Panc1 (cell line): ENCODE data around the gene NFU1. TPM values are rescaled to one million over a fixed set of nuclear protein-coding genes. Genes with fewer than 3 reads are reported as not detected.

Experiments
- ATAC-seq: fragments of 200-7000 bp; cut with Tn5 transposase; 2 replicates; pipeline ENCODE4 v1.9.1; 2020; ENCODE audit warnings: mild to moderate bottlenecking, moderate library complexity
- BruUV-seq: library from RNA; stranded (reverse); fragments of 400-500 nt; replicated peaks from 2 replicates; lab custom pipeline; 2021; lab: Mats Ljungman, UMichigan
- CTCF ChIA-PET: fragments of 300-600 bp; sonication (Branson Sonifier 250); formaldehyde crosslinking; loops from one replicate; lab custom pipeline; 2022; ENCODE audit warnings: antibody characterized with exemption; lab: Charles Lee
- POLR2A ChIA-PET: fragments of 300-600 bp; sonication (Branson Sonifier 250); formaldehyde crosslinking; loops from one replicate; lab custom pipeline; 2022; ENCODE audit warnings: antibody characterized with exemption; lab: Charles Lee
- DNase-seq: peaks from one replicate; pipeline ENCODE4 v3.0.0-alpha.2; 2010; ENCODE audit warnings: low read depth, low spot score
- H3K27ac ChIP-seq: 2 replicates; pipeline ENCODE4 v1.5.1; 2011; ENCODE audit warnings: mild to moderate bottlenecking, low read length, inconsistent platforms
- H3K27me3 ChIP-seq: fragments of 200-500 bp; sonication (Bioruptor generic); 2 replicates; pipeline ENCODE4 v1.6.0; 2014; ENCODE audit warnings: low read length, inconsistent platforms; ENCODE audit not compliant: control insufficient read depth, insufficient read depth
- H3K36me3 ChIP-seq: fragments of 200-500 bp; sonication (Bioruptor generic); 2 replicates; pipeline ENCODE4 v1.5.1; 2014; ENCODE audit warnings: inconsistent platforms, mild to moderate bottlenecking, low read length, moderate library complexity; ENCODE audit not compliant: control insufficient read depth, insufficient read depth
- H3K4me1 ChIP-seq: 2 replicates; pipeline ENCODE4 v1.5.1; 2011; ENCODE audit warnings: inconsistent platforms, mild to moderate bottlenecking, low read length, moderate library complexity; ENCODE audit not compliant: control insufficient read depth, insufficient read depth
- H3K4me3 ChIP-seq, 2 experiments: 2 replicates each; pipeline ENCODE4 v1.5.1; 2011 to 2012; ENCODE audit warnings: low read depth in 2 of 2, low read length in 2 of 2, mild to moderate bottlenecking in 2 of 2, inconsistent platforms in 1 of 2, moderate library complexity in 1 of 2
- H3K9me3 ChIP-seq: fragments of 200-500 bp; sonication (Bioruptor generic); 2 replicates; pipeline ENCODE4 v1.5.1; 2014; ENCODE audit warnings: low read depth, mild to moderate bottlenecking, inconsistent platforms, low read length, moderate library complexity; ENCODE audit not compliant: control insufficient read depth, insufficient read depth
- CTCF ChIP-seq: fragments of 450-650 bp; IDR thresholded peaks from 2 replicates; pipeline ENCODE4 v1.5.1; 2017; ENCODE audit warnings: mild to moderate bottlenecking
- POLR2AphosphoS5 ChIP-seq: IDR thresholded peaks from 2 replicates; pipeline ENCODE4 v1.6.1; 2012; ENCODE audit warnings: mild to moderate bottlenecking, low read depth, low read length, moderate library complexity
- REST ChIP-seq, 2 experiments: IDR thresholded peaks; 2 replicates each; pipeline ENCODE4 v1.6.1; 2011 to 2012; ENCODE audit warnings: low read depth in 2 of 2, control low read depth in 1 of 2, low read length in 1 of 2, mild to moderate bottlenecking in 1 of 2, moderate library complexity in 1 of 2; ENCODE audit not compliant: insufficient read depth in 1 of 2
- SIN3A ChIP-seq: IDR thresholded peaks from 2 replicates; pipeline ENCODE4 v1.6.1; 2012; ENCODE audit warnings: low read depth, mild to moderate bottlenecking, low read length, moderate library complexity, borderline replicate concordance; ENCODE audit not compliant: insufficient read depth
- TCF7L2 ChIP-seq: IDR thresholded peaks from 2 replicates; pipeline ENCODE4 v1.6.1; 2011; ENCODE audit warnings: mild to moderate bottlenecking, low read depth, low read length, inconsistent platforms
- in situ Hi-C: cut with HindIII; loops from 2 replicates; pipeline ENCODE4 v1.10.0; 2016; ENCODE audit warnings: low sequenced_read_pairs, low pct_unique_long_range_greater_than_20kb
- intact Hi-C: fragments of 100-400 bp; cut with micrococcal nuclease; formaldehyde crosslinking; loops from one replicate; pipeline ENCODE4 v1.10.0; 2022; ENCODE audit not compliant: unreplicated experiment
- total RNA-seq: library from RNA; stranded (reverse); gene quantifications from one replicate; pipeline ENCODE4 v1.2.1, GENCODE V29; 2021; ENCODE audit not compliant: unreplicated experiment

The NFU1 gene
- total RNA-seq, 1 experiment from 2014 or later: 42.9 TPM

GRCh38 chr2:69461404-69461803 is 24.2 kb upstream of the NFU1 start:
- no peak overlapping the region for H3K4me3 ChIP-seq
- in situ Hi-C loops: no loop called here
- no peaks in the 10 kb centered on the region for H3K9me3 ChIP-seq
- intact Hi-C loops: no loop called here
- H3K27me3 ChIP-seq: no peaks in the 10 kb centered on the region
- CTCF ChIA-PET: no interaction called here
- no peak for ATAC-seq
- peaks cover 2% of the 10 kb centered on the region for H3K36me3 ChIP-seq
- H3K27ac ChIP-seq: no peak overlapping the region
- no TSS peak for BruUV-seq
- no peak for DNase-seq
- H3K4me1 ChIP-seq: no peaks in the 10 kb centered on the region
- no peak for TF ChIP-seq TCF7L2
- TF ChIP-seq POLR2AphosphoS5: no peak
- TF ChIP-seq CTCF: no peak
- TF ChIP-seq SIN3A: no peak
- TF ChIP-seq REST (IDR thresholded peaks at IDR 0.05; ENCODE audit: insufficient read depth in 1 of 2, low read depth in 2 of 2, low read length in 1 of 2): no peak
- POLR2A ChIA-PET: no interaction called here

GRCh38 chr2:69459936-69460335 is 22.7 kb upstream of the NFU1 start:
- Histone ChIP-seq H3K27ac (no peak overlapping the region), H3K4me1 (no peaks in the 10 kb centered on the region), H3K9me3 (no peaks in the 10 kb centered on the region), H3K4me3 (no peak overlapping the region), H3K27me3 (no peaks in the 10 kb centered on the region), H3K36me3 (no peaks in the 10 kb centered on the region; the same call in 1 of the 2 replicates)
- intact Hi-C loops (no loop called here), in situ Hi-C loops (no loop called here)
- no TSS peak for BruUV-seq
- CTCF ChIA-PET: interaction anchor here (0.6 kb wide), 1 partner anchor 20 kb away, joined by 4 read pairs; no protein-coding TSS in a partner anchor
- TF ChIP-seq REST (IDR thresholded peaks at IDR 0.05; ENCODE audit: insufficient read depth in 1 of 2, low read depth in 2 of 2, low read length in 1 of 2): no peak
- TF ChIP-seq POLR2AphosphoS5: no peak
- no peak for TF ChIP-seq TCF7L2
- no peak for TF ChIP-seq CTCF
- no peak for TF ChIP-seq SIN3A
- ATAC-seq (no peak), DNase-seq (no peak)
- POLR2A ChIA-PET: no interaction called here
